ENCODE measurements around the gene OGFR.

GRCh38 chr20:62835931-62836861 lies 31.6 kb downstream of the OGFR start:
- TF ChIP-seq MYC (IDR thresholded peaks at IDR 0.05; ENCODE audit: low read depth, low read length) (no peak), CTCF (IDR thresholded peaks at IDR 0.05; ENCODE audit: extremely low read depth in 1 of 2, insufficient read depth in 1 of 2, low read depth in 1 of 2, low read length in 2 of 2) (no peak), POLR2AphosphoS5 (IDR thresholded peaks at IDR 0.05; ENCODE audit: insufficient read depth, low read depth, low read length) (no peak), POLR2A (IDR thresholded peaks at IDR 0.05; ENCODE audit: low read depth, low read length) (no peak), JUN (IDR thresholded peaks at IDR 0.05; ENCODE audit: borderline replicate concordance, insufficient read depth, insufficient read length, low read depth) (no peak), EZH2 (IDR thresholded peaks at IDR 0.05; ENCODE audit: borderline replicate concordance, low read depth, low read length, severe bottlenecking) (no peak)
